Activated CD4-positive, alpha-beta T cell treated with anti-CD3 and anti-CD28 coated beads, Interleukin-2, amount 50 U/mL, for 4 hours (primary cell): ENCODE measurements around the gene NUDT22.
"Not testable (repeated sequence)": the region's sequence is repeated elsewhere in the genome, so short reads cannot be mapped to it uniquely, and the experiment has no call there.

Experiments
- DNase-seq, 2 experiments: peaks; one replicate each; pipeline ENCODE4 v3.0.0-alpha.2; 2020

Gene NUDT22

GRCh38 chr11:64245401-64245796 is 19.3 kb downstream of the NUDT22 start:
- DNase-seq, result peak in 1 of 2 experiments; percentile 24

- DNase-seq, result peak; percentile 81 to 85
These were observed 19.9 kb downstream of the NUDT22 start for GRCh38 chr11:64245797-64246620.

GRCh38 chr11:64246621-64246870 is 20.5 kb downstream of the NUDT22 start:
- not testable (repeated sequence) for DNase-seq

GRCh38 chr11:64246871-64247728 is 21.0 kb downstream of the NUDT22 start, which contains the start of gene PPP1R14B:
Gene PPP1R14B (minus strand): TSS chr11:64246943. CDS start chr11:64246673, 270 bp downstream.
- DNase-seq, result peak; percentile 76 to 80

GRCh38 chr11:64247729-64248531 is 21.9 kb downstream of the NUDT22 start:
- DNase-seq, result no peak

GRCh38 chr11:64248578-64248977 is 22.5 kb downstream of the NUDT22 start:
- no peak for DNase-seq

- no peak for DNase-seq
These were observed 23.0 kb downstream of the NUDT22 start for GRCh38 chr11:64249038-64249437.

GRCh38 chr11:64249563-64250414 is 23.7 kb downstream of the NUDT22 start:
- no peak for DNase-seq

GRCh38 chr11:64250415-64251015 is 24.4 kb downstream of the NUDT22 start:
- DNase-seq, result no peak

- peak in 1 of 2 experiments; percentile 41 for DNase-seq
These were observed 25.1 kb downstream of the NUDT22 start, which contains the start of gene PLCB3 for GRCh38 chr11:64251016-64251752. Gene PLCB3 (plus strand): TSS chr11:64251530. CDS start chr11:64251650, 120 bp downstream.

- DNase-seq, result no peak
These were observed 25.6 kb downstream of the NUDT22 start for GRCh38 chr11:64251753-64252002.

- DNase-seq, result no peak
These were observed 26.2 kb downstream of the NUDT22 start for GRCh38 chr11:64252003-64252872.

GRCh38 chr11:64253043-64253442 is 27.0 kb downstream of the NUDT22 start:
- DNase-seq, result no peak

GRCh38 chr11:64253481-64253880 is 27.4 kb downstream of the NUDT22 start:
- no peak for DNase-seq

GRCh38 chr11:64254326-64254725 is 28.3 kb downstream of the NUDT22 start:
- no peak for DNase-seq

GRCh38 chr11:64255135-64256128 is 29.4 kb downstream of the NUDT22 start:
- no peak for DNase-seq

GRCh38 chr11:64256300-64256699 is 30.2 kb downstream of the NUDT22 start:
- no peak for DNase-seq

- DNase-seq, result no peak
These were observed 32.3 kb downstream of the NUDT22 start for GRCh38 chr11:64258356-64258755.
